G401.6 (cell line): Measurements from ENCODE around the gene HSPB6.
A peak's percentile ranks its signal among the peaks of the same experiment; 100 is the strongest.
"Not testable (repeated sequence)": the region's sequence is repeated elsewhere in the genome, so short reads cannot be mapped to it uniquely, and the experiment has no call there.

Source experiments
- FAIRE-seq: peaks from 2 replicates; lab custom pipeline; 2012; peaks lifted over from hg19 to GRCh38; lab: Jason Lieb, UNC

The HSPB6 gene

DNA sequence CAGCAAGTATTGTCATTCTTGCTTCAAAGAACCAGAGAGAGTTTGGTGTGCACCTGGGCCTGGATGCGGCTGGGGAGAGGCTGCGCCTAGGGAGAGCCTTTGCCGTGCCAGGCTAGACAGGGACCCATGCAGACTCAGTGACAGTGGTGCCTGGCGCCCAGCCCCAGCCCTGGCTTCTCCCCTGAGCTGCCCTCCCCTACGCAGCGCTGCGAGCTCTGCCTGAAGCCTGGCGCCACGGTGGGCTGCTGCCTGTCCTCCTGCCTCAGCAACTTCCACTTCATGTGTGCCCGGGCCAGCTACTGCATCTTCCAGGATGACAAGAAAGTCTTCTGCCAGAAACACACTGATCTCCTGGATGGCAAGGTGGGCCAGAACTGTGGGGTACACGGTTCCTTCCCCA lies 27.1 kb downstream of the HSPB6 start:
- no peak for FAIRE-seq

- no peak for FAIRE-seq
Measured at GRCh38 chr19:35729021-35729420, 27.8 kb downstream of the HSPB6 start.

DNA sequence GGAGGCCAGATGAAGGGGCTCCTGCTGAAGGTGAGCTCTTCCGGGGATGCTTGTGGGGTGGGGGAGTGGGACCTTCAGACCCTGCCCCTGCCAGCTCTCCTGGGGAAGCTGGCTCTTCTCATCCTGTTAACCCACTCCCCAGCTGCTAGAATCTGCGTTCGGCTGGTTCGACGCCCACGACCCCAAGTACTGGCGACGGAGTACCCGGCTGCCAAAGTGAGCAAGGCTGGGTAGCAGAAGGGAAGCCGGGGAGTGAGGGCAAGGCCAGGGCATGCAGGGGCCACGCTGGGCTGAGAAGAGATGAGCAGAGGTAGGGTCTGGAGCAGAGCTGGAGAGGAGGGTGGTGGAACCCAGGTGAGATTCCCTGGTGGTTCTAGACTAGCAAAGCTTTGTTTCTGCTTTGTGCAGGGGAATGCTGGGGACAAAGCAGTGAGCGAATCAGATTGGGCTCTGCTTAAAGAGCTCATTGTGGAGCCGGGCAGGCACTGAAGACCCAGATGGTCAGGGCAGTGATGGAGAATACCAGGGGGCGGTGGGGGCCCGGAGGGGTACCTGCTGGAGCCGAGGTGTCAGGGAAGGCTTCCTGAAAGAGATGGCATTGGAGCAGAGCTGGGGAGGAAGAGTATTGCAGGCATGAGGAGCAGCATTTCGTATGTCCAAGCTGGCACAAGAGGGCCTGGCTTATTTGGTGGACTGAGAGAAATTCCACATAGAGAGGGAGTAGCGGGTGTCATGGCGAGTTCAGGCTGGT lies 28.7 kb downstream of the HSPB6 start:
- FAIRE-seq, result no peak

DNA sequence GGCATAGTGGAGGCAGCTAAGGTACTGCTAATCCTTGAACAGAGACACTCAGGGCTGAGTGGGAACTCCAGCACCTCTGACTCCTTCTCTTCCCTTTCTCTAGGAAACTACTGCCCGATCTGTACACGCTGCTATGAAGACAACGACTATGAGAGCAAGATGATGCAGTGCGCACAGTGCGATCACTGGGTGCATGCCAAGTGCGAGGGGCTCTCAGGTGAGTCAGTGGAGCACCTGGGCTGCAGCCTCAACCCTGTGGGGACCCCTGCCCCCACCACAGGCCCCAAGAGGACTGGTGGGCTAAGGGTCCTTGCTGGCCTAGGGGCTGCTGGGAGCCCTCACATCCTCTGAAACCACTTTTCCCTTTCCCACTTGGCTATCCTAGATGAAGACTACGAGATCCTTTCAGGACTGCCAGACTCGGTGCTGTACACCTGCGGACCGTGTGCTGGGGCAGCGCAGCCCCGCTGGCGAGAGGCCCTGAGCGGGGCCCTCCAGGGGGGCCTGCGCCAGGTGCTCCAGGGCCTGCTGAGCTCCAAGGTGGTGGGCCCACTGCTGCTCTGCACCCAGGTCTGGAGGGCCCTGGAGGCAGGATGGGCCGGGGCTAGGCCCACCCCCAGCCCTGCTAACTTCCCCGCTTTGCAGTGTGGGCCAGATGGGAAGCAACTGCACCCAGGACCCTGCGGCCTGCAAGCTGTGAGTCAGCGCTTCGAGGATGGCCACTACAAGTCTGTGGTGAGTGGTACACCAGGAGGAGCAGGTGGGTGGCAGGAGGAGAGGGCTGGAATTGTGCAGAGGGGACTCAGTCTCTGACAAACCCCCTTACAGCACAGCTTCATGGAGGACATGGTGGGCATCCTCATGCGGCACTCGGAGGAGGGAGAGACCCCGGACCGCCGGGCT lies 29.5 kb downstream of the HSPB6 start:
- no peak for FAIRE-seq

GRCh38 chr19:35725216-35725861 lies 31.5 kb downstream of the HSPB6 start:
- FAIRE-seq, result no peak

GRCh38 chr19:35724560-35724959 lies 32.3 kb downstream of the HSPB6 start:
- FAIRE-seq, result no peak

DNA sequence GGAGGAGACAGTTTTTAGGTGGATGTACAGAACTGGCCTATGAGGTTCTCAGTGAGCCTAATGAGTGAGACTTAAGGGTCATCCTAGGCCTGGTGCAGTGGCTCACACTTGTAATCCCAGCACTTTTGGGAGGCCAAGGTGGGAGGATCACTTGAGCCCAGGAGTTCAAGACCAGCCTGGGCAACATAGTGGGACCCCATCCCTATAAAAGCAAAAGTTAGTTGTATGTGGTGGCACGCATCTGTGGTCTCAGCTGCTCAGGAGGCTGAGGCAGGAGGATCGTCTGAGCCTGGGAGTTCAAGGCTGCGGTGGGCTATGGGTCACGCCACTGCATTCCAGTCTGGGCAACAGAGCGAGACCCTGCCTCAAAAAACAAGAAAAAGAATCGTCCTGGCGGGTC lies 32.7 kb downstream of the HSPB6 start:
- FAIRE-seq, result not testable (repeated sequence)

- FAIRE-seq, result no peak
Measured at GRCh38 chr19:35723671-35724070, 33.2 kb downstream of the HSPB6 start.

DNA sequence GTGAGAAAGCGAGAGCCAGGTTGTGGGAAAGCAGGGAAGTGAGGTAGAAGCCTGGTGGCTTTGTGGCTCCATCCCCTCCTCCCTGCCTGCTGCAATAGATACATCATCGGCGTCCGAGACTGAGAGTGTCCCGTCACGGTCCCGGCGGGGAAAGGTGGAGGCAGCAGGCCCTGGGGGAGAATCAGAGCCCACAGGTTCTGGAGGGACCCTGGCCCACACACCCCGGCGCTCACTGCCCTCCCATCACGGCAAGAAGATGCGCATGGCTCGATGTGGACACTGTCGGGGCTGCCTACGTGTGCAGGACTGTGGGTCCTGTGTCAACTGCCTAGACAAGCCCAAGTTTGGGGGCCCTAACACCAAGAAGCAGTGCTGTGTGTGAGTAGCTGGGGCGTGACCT lies 33.9 kb downstream of the HSPB6 start:
- no peak for FAIRE-seq

- no peak for FAIRE-seq
Measured at GRCh38 chr19:35722461-35722860, 34.4 kb downstream of the HSPB6 start.

DNA sequence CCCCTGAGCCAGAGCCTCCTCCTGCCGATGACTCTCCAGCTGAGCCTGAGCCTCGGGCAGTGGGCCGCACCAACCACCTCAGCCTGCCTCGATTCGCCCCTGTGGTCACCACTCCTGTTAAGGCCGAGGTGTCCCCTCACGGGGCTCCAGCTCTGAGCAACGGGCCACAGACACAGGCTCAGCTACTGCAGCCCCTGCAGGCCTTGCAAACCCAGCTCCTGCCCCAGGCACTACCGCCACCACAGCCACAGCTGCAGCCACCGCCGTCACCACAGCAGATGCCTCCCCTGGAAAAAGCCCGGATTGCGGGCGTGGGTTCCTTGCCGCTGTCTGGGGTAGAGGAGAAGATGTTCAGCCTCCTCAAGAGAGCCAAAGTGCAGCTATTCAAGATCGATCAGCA lies 35.5 kb downstream of the HSPB6 start:
- FAIRE-seq, result no peak

GRCh38 chr19:35720648-35721047 lies 36.2 kb downstream of the HSPB6 start:
- no peak for FAIRE-seq

- no peak for FAIRE-seq
Measured at GRCh38 chr19:35720163-35720524, 36.7 kb downstream of the HSPB6 start.

DNA sequence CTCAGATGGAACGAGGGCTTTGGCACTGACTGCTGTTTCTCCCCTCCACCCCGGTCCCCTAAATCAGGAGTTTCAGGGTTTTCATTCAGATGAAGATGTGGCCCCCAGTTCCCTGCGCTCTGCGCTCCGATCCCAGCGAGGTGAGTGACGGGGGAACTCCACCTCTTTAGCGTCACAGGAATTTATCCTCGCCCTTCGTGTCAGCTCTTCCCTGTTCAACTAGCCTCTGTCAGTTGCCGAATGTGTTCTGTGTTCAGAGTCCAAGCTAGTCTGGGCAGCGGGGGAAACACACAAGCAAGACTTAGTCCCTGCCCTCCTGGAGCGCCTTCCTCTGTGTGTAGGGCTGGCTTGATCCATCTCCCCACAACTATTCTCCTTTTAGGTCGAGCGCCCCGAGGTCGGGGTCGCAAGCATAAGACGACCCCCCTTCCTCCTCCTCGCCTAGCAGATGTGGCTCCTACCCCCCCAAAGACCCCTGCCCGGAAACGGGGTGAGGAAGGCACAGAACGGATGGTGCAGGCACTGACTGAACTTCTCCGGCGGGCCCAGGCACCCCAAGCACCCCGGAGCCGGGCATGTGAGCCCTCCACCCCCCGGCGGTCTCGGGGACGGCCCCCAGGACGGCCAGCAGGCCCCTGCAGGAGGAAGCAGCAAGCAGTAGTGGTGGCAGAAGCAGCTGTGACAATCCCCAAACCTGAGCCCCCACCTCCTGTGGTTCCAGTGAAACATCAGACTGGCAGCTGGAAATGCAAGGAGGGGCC lies 37.2 kb downstream of the HSPB6 start:
- FAIRE-seq, result no peak

- FAIRE-seq, result no peak
Measured at GRCh38 chr19:35718345-35719041, 38.3 kb downstream of the HSPB6 start.

DNA sequence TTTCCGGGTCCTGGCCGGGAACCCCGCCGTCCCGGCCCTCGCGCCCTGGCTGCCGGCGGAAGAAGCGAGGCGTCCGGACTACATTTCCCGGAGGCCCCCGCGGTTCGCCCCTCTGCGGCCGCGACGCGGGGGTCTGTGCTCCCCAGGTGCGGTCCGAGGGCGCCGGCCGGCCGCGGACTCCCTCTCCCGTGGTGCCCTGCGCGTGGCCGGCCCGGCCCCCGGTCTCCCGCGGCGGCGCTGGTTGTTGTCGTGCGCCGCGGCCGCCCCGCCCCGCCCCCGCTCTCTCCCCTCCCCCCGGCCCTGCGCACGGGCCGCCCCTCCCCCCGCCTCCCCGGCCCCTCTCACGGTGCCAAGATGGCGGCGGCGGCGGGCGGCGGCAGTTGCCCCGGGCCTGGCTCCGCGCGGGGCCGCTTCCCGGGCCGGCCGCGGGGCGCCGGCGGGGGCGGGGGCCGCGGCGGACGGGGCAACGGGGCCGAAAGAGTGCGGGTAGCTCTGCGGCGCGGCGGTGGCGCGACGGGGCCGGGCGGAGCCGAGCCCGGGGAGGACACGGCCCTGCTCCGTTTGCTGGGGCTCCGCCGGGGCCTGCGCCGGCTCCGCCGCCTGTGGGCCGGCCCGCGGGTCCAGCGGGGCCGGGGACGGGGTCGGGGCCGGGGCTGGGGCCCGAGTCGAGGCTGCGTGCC lies 39.0 kb downstream of the HSPB6 start, which contains the start of gene KMT2B:
TSS of gene KMT2B (plus strand) at position 339 of the 680 bp plus-strand sequence. CDS start at position 355, 16 bp downstream.
- FAIRE-seq, result no peak

- FAIRE-seq, result peak; percentile 92
Measured at GRCh38 chr19:35716801-35717664, 39.8 kb downstream of the HSPB6 start.

DNA sequence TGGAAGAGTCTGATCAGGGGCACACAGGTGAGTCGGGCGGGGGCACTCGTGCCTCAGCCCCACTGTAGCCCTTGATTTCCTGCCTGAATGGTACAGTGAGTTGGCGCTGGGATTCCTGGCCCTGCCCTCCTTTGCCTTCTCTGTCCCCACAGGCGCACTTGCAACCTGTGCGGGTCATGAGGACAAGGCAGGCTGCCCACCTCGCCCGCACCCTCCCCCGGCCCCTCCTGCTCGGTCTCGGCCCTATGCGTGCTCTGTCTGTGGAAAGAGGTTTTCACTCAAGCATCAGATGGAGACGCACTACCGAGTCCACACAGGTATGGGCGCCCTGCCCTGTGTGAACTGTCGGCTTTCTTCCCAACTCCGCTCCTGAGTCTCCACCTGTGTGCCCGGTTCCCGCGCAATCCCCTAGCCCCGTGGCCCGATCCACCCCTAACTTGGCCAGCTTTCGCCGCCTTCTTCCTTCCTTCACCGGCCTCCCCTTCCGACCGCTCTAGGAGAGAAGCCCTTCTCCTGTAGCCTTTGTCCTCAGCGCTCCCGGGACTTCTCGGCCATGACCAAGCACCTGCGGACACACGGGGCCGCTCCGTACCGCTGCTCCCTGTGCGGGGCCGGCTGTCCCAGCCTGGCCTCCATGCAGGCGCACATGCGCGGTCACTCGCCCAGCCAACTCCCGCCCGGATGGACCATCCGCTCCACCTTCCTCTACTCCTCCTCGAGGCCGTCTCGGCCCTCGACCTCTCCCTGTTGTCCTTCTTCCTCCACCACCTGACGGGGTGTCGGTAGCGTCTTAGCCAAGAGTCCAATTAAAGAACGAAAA lies 40.6 kb downstream of the HSPB6 start:
- FAIRE-seq, result no peak

- no peak for FAIRE-seq
Measured at GRCh38 chr19:35715355-35715809, 41.4 kb downstream of the HSPB6 start.
